HTR-8/SVneo (cell line): ENCODE measurements around the gene FAT2.
"Not testable (repeated sequence)": the region's sequence is repeated elsewhere in the genome, so short reads cannot be mapped to it uniquely, and the experiment has no call there.

Source experiments
- DNase-seq: peaks from one replicate; pipeline ENCODE4 v3.0.0; 2011; ENCODE audit warnings: low spot score, mixed read lengths; ENCODE audit not compliant: insufficient read length
- FAIRE-seq: peaks from 2 replicates; lab custom pipeline; 2011; peaks lifted over from hg19 to GRCh38; lab: Jason Lieb, UNC

The FAT2 gene

GRCh38 chr5:151612689-151613427 lies 21.7 kb upstream of the FAT2 start:
- no peak for DNase-seq
- peak; percentile 100 for FAIRE-seq

DNA sequence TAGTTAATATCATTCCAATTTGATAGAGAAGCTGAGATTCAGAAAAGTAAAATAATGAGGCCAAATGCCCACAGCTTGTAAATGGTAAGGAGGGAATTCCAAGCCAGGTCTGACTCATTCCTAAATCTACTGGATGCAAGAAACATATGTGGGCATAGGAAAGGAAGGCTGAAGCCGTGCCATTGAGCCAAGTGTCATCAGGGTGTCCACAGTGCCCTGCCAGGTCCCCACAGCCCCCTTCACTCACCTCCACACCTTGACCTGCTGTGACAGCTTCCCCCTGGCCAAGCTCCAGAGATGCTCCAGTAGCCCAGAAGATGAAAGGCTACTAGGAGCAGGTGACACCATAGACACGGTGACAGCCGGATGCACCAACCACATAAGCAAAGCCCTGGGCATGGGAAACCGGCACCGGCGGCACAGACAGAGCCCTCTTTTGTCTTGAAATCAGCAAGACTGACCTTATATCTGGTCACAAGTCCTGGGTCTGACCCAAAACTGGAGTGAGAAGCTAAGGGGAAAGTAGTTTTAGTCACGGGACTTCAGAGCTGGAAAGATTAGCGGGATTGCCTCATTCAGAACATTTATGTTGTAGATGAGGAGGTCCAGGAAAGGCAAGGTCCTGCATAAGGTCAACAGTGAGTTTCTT lies 20.1 kb upstream of the FAT2 start:
- FAIRE-seq (no peak), DNase-seq (no peak)

DNA sequence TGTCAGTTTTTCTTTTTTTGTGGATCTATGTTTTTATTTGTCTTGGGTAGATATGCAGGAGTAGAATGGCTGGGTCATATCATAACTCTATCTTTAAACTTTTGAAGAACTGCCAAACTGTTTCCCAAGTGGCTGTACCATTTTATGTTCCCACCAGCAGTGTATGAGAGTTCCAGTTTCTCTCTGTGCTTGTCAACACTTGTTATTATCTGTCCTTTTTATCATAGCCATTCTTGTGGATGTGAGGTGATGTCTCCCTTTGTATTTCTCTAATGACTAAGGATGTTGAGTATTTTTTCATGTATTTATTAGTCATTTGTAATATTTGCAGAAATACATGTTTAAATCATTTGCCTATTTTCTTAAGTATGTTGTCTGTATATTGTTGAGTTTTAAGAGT lies 17.4 kb upstream of the FAT2 start:
- FAIRE-seq: no peak
- DNase-seq: no peak

GRCh38 chr5:151607304-151607703 lies 16.2 kb upstream of the FAT2 start:
- FAIRE-seq (no peak), DNase-seq (no peak)

- FAIRE-seq (no peak), DNase-seq (no peak)
Measured at GRCh38 chr5:151605559-151605958, 14.4 kb upstream of the FAT2 start.

- FAIRE-seq: no peak
- no peak for DNase-seq
Measured at GRCh38 chr5:151602806-151603205, 11.7 kb upstream of the FAT2 start.

GRCh38 chr5:151601391-151601790 lies 10.3 kb upstream of the FAT2 start:
- no peak for DNase-seq
- no peak for FAIRE-seq

DNA sequence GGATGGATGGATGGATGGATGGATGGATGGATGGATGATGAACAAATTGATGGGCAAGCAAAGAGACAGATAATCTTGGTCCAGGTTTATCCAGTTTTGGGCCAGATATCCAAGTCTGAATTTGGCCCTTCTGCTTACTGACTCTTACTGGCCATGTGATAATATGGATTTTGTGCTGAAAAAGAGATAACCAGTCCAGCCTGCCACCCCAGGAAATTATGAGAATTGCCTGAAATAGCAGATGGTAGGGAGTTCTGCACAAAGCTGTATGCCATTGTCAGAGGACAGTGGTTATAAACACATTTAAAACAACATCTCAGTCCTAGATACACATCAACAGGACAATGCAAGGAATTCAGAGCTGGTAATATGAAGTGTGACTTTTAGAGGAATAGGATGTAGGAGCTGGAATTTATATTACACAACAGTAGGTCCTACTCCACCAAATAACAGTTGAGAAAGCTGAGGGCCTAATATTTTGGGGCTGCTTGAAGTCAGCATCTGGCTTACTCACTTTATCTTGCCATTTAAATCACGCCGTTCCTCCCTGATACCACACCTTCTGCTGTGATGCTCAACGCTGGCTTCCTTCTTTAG lies 9.0 kb upstream of the FAT2 start:
- FAIRE-seq (no peak), DNase-seq (no peak)

DNA sequence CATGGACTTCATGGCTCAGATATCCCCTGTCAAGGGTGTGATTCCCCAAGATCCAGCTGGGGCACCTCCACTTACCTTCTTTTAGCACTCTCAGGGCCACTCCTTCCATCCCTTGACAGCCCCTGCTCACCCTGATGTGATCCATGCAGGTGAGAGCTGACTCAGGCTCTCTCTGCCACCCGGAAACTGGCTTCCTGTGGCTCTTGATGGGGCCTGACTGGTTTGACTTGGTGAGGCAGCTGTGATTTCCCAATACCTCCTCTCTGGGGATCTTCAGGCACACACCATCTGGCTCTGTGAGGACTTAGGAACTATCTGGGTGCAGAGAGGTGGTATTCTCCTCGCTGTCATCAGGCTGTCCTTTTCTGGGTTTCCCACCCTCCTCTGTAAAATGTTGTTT lies 7.9 kb upstream of the FAT2 start:
- FAIRE-seq (no peak), DNase-seq (no peak)

DNA sequence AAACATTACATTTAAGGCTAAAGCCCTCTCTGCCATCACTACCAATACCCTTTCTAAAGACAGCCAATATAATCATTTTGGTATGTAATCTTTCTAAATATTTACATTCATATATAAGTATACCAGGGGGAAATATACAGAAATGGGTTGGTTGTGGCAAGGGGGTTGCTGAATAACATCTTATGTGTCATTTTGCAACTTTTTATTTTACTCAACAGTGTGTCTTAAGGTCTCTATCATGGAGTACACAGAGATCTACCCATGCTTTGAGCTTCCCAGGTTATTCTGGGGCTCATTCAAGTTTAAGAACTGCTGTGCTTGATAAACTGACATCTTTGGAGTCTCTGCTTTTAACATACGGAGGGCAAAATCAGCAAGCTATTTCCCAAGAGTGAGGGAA lies 7.4 kb upstream of the FAT2 start:
- DNase-seq: no peak
- FAIRE-seq: no peak

DNA sequence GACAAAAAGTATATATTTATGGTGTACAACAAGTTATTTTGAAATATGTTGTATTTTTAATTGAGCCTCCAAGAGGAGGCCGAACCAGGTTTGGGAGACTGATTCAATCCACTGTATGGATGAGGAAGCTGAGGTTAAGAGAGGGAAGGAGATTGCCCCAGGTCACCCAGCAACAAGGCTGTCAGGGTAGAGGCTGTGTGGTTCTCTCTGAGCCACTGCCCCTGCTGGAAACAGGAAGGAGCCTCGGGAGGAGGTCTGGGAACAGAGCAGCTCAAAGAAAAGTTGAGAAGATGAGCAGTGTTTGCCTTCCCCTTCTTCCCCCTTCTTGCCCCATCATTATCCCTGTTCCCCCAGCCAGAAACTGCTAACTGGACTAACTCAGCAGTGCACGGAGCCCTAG lies 6.6 kb upstream of the FAT2 start:
- no peak for FAIRE-seq
- no peak for DNase-seq

GRCh38 chr5:151596828-151597539 lies 5.9 kb upstream of the FAT2 start:
- peak; percentile 62 for FAIRE-seq

GRCh38 chr5:151595411-151595826 lies 4.3 kb upstream of the FAT2 start:
- DNase-seq (no peak), FAIRE-seq (no peak)

More at GRCh38 chr5:151596828-151597539, 5.9 kb upstream of the FAT2 start:
- peak; percentile 84 for DNase-seq

GRCh38 chr5:151592855-151593408 lies 1.8 kb upstream of the FAT2 start:
- DNase-seq (no peak), FAIRE-seq (no peak)

DNA sequence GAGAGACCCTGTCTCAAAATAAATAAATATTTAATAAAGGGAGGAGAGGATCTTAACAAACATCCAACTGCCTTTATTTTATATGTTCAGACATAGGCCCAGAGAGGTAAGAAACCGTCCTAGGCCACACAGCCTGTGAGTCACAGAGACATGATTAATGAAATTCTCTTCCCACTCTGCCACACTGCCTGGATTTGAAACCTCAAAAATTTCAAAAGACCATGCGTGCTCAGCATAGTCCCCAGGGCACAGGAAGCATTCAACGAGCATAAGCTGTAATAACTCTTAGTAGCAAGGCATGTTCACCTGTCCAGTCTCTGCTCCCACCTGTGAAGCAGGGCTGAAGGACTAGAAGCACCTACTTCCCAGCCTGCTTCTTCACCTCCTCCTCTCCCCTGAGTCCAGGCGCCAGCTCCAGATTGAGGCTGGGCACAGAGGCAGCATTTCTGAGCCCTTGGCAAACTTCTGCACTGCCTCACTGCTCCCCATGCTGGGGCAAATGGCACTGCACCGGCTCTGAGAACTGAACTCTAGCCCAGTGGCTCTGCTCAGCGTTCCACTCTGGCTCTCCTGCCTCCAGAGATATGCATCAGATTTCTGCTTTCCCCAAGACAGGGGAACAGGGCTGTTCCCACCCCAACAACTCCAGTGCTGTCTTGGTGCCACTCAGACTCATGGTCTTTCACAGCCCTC lies 1.1 kb downstream of the FAT2 start:
- DNase-seq (no peak), FAIRE-seq (no peak)

- FAIRE-seq (peak; percentile 36), DNase-seq (no peak)
Measured at GRCh38 chr5:151587796-151588555, 3.2 kb downstream of the FAT2 start.

DNA sequence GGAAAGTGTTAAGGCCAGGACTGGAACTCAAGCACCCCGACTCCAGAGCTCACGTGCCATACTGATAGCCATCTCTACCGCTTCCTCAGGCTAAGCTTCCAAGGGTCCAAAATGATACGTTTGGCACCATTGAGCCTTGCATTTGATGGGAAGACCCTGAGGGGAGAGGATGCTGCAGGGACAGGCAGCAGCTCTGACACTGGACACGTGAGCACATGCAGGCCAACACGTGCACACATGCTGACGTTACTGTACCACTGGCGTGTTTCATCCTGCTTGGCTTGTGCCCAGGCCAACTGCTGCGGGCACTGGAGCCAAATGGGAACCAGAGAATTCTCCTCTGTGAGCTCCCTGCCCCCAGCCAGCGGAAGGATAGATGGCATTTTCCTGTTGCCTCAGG lies 5.2 kb downstream of the FAT2 start:
- no peak for DNase-seq
- FAIRE-seq: no peak

GRCh38 chr5:151585344-151585743 lies 5.8 kb downstream of the FAT2 start:
- DNase-seq, FAIRE-seq: not testable (repeated sequence)
